Measurements from ENCODE around the gene RARA. TPM values are rescaled to one million over a fixed set of nuclear protein-coding genes. Genes with fewer than 3 reads are reported as not detected.

Gene RARA
- total RNA-seq = 18.5 and 21.0 TPM in 2 replicates

DNA sequence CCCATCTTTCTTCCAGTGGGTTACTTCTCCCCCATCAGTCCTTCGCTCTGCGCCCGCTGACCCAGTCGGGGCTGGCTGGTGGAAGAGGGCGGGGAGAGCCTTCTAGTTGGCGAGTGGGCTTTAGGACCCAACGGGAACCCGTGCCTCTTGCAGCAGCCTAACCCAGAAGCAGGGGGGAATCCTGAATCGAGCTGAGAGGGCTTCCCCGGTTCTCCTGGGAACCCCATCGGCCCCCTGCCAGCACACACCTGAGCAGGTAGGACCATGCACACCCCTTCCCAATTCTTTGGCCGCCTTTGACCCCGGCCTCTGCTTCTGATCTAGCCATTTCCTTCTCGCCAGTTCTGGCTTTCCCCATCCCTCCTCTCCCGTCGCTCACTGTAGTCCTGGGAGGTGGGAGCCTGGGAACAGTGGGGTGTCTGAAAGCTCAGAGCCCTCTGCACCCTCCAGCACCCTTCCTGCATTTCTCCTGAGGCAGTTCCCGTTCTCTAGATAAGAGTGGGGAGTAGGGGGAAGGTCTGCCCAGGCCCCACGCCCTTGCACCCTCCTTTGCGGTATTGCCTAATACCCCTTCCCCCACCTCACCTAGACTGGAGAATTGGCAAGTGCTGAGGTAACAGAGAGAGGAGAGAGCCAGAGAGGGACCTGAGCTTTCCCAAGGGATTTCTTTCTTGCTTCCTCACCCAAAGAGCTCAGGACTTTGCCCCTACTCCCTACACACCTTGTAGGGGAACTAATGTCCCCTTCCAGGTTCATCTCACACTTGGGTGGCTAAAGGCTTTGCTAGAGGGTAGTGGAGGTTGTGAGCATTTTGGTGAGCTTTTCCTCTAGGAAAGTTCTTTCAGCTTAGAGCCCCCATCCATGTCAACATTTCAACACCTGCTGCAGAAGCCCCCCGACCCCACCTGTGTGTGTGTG, at the start of gene RARA:
TSS of gene RARA (plus strand) at position 150 of the 918 bp plus-strand sequence. CDS start 22,039 bp downstream, outside the sequence.

DNA sequence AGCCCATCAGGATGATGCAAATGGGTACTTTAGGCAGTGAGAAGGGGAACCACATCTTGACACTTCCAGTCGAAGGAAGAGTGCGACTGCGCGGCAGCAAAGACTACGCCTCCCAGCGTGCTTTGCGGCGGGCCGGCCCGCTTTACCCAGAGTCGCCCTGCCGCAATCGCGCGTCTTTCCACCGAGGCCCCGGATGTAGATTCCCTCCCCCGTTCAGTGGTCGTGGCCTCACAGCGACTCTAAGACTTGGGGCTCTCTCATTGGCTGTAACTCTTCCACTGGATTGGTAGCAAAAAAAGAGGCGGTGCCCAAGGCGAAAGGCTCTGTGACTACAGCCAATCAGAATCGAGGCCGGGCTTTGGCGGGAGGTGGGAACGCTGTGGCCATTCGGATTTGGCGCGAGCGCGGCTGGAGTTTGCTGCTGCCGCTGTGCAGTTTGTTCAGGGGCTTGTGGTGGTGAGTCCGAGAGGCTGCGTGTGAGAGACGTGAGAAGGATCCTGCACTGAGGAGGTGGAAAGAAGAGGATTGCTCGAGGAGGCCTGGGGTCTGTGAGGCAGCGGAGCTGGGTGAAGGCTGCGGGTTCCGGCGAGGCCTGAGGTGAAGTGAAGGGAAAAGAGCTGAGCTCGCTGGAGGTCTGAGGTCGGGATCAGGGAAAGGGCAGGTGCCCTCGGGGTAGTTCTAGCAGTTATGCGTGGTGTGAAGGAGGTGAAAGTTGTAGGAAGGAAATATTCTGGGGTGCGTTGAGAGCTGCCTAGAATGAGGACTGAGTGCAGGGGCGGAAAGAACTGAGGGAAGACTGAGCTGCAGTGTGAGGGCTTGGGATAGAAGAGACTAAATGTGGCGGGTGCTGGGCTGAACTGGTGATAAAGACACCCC, 21.2 kb upstream of the RARA start, which contains the start of gene CDC6:
TSS of gene CDC6 (plus strand) at position 386 of the 876 bp plus-strand sequence. CDS start 1,542 bp downstream, outside the sequence.

DNA sequence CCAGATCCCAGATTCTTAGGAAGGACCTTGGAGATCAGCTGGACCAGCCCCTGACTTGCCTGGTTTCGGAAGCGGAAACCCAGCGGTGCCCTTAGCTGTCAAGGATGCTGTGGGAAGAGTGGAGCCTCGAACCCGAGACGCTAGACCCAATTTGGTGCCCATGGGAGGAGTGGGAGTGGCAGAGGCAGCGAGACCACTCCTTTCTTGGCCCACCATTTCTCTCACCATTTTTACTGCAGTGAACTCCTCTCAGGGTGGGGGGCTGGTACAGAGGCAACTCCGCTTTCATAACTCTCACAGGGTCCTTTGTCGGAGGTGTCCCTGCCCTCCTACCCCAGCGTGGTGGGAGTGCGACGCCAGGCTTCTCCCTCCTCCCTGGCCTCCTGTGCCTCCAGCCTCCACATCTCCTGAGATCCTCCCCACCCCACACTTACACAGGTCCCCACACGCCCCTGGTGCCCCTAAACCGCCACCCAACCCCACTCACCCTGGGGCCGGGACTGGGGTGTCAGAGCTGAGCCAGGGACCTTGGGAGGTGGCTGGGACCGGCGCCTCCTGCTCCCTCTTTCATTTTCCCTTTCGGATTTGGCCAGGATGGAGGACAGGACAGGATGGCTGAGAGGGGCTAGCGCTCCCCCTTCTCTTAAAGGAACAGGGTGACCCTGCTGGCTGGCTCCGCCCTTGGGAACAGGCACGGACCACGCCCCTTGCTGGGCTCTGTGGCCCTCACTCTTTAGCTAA, 55.3 kb downstream of the RARA start, which contains the start of gene GJD3:
TSS of gene GJD3 (minus strand) at position 617 of the 741 bp plus-strand sequence. CDS start 922 bp downstream, outside the sequence.

Small RNAs within 50 kb of the gene (small RNA-seq; reads per million reads assigned to genes)
- gene RF00019 (not detected), gene RNA5SP441 (not detected)

Other genes starting within 250 kb of the RARA start
- 16.0 and 23.8 TPM in 2 replicates for gene THRA, start 246.2 kb upstream of the RARA start, total RNA-seq
- gene NR1D1, start 208.6 kb upstream of the RARA start, total RNA-seq = 2.1 and 2.6 TPM in 2 replicates
- gene MSL1, start 187.2 kb upstream of the RARA start, total RNA-seq = 88.1 and 101 TPM in 2 replicates
- gene CASC3, start 168.6 kb upstream of the RARA start, total RNA-seq = 61.0 and 67.9 TPM in 2 replicates
- 3.2 and 3.8 TPM in 2 replicates for gene RAPGEFL1, start 131.7 kb upstream of the RARA start, total RNA-seq
- 12.4 and 14.2 TPM in 2 replicates for gene WIPF2, start 89.9 kb upstream of the RARA start, total RNA-seq
- gene CDC6, start 21.3 kb upstream of the RARA start, total RNA-seq = 53.5 and 53.7 TPM in 2 replicates
- gene GJD3, start 55.6 kb downstream of the RARA start, total RNA-seq = not detected in 2 replicates
- 148 and 240 TPM in 2 replicates for gene TOP2A, start 108.7 kb downstream of the RARA start, total RNA-seq
- gene IGFBP4, start 134.3 kb downstream of the RARA start, total RNA-seq = 151 and 189 TPM in 2 replicates
- gene TNS4, start 192.4 kb downstream of the RARA start, total RNA-seq = not detected in 2 replicates

All from thoracic aorta endothelial cell (primary cell).